B cell (primary cell): Measurements from ENCODE around the gene TBC1D22A.

Experiments used
- EZH2 ChIP-seq: IDR thresholded peaks from 2 replicates; pipeline ENCODE4 v1.6.1; 2012; ENCODE audit warnings: borderline replicate concordance, low read depth, mild to moderate bottlenecking, moderate library complexity, low read length; ENCODE audit not compliant: insufficient read depth, poor library complexity, severe bottlenecking
- TF ChIP-seq, protein P1 (sequence below): fragments of 200-600 bp; IDR thresholded peaks from one replicate; pipeline ENCODE4 v1.8.0; 2022; ENCODE audit warnings: antibody characterized with exemption, mild to moderate bottlenecking

DNA sequence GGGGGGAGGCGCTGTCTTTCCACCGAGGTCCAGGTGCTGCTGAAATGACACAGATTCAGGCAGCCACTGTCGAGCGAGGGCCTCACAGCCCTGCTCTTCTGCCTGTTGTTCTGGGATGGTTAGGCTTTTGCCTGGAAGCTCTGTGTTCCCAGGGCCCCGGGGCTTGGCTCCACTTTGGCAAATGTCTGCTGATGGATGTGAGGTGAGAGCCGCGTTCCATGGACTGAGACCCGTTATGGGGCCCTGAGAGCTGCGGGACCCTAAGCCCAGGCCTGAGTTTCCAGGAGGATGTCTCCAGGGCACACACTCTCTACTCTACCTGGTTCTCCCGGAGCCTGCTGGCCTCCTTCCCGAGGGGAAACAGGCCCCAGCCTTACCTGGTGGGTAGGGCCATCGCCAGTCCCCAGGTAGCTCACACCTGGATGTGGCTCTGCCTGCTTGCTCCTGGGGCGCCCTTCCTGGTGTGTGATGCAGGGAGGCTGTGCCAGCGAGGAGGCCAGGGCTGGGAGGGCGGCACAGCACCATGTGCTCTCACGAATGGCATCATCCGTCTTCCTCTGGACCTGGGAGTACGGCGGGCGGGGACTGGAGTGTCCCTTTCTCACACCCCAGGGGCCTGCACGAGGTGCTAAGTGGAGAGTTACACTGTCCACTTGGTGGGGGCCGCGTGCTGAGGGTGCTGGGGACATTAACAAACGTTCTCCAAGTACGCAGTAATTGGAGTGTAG lies 435.5 kb downstream of the TBC1D22A start:
- TF ChIP-seq, protein P1, sequence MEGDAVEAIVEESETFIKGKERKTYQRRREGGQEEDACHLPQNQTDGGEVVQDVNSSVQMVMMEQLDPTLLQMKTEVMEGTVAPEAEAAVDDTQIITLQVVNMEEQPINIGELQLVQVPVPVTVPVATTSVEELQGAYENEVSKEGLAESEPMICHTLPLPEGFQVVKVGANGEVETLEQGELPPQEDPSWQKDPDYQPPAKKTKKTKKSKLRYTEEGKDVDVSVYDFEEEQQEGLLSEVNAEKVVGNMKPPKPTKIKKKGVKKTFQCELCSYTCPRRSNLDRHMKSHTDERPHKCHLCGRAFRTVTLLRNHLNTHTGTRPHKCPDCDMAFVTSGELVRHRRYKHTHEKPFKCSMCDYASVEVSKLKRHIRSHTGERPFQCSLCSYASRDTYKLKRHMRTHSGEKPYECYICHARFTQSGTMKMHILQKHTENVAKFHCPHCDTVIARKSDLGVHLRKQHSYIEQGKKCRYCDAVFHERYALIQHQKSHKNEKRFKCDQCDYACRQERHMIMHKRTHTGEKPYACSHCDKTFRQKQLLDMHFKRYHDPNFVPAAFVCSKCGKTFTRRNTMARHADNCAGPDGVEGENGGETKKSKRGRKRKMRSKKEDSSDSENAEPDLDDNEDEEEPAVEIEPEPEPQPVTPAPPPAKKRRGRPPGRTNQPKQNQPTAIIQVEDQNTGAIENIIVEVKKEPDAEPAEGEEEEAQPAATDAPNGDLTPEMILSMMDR: no peak
- TF ChIP-seq EZH2: no peak
